HG02588 (cell line): Measurements from ENCODE around the gene DOHH.

Experiments
- ATAC-seq: cut with Tn5 transposase; IDR thresholded peaks from one replicate; pipeline ENCODE4 v1.9.1; 2021; ENCODE audit warnings: mild to moderate bottlenecking, moderate library complexity; ENCODE audit not compliant: unreplicated experiment

The DOHH gene

DNA sequence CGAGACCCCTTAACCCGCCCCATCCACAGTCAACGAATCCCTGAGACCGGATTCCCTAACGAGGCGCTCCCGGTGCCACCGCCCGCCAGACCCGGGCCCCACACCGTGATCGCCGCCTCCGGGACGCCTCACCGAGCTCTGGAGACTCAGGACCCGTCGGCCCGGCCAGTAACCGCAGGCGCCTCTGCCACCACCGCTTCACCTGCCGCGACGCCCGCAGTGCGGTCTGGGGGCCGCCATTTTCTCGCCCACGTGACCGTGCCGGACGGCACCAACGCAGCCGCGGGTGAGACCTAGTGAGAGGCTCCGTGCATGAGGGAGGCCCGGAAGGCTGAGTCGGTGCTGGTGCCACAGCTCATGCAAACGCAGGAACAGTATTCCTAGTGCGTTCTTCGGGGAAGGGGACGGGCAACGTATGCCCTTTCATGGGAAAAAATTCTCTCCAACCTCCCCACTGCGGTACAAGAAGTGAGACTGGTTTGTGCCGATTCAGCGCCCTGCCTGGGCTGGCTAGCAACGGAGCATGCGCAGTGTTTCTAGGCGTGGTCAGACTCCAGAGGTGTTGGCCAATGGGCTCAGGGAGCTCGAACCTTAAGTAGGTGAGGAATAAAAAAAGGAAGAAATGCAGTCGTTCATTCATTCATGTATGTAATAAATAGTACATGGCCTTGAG, at the start of gene DOHH:
DOHH (minus strand) TSS at position 246 of the 673 bp plus-strand sequence. CDS start 3,860 bp downstream, outside the sequence.
- ATAC-seq = peak; percentile 82

DNA sequence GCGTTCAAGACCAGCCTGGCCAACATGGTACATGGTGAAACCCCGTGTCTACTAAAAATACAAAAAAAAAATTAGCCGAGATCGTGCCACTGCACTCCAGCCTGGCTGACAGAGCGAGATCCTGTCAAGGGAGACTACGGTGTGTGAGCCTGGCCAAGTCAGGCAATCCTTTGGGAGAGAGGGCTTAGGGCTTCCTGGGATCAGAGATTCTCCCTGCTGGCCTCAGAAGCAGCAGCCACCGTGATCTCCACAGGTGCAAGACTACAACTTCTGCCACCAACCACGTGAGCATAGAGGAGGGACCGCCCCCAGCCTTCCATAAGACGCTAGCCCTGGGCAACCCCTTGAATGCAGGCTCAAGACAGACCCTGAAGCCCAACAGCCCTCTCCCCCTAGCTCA, 49.3 kb upstream of the DOHH start:
- no peak for ATAC-seq

DNA sequence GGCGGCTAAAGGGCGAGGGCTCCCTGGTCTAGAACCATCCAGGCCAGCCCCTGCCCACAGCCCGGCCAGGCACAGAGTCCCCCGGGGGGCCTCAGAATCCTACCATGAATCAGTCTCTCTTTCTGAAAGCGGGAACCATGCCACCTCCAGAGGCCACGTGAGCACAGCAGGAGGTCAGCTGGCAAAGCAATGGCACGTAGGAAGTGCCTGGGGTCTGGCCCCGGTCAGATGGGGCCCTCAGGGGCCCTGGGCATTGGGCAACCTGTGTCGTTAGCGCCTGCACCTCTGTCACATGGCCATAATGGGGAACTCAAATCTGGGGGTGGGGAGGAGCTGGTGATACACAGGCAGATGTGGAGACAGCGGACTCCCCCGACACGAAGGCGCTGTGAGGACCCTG, 48.1 kb upstream of the DOHH start:
- no peak for ATAC-seq

DNA sequence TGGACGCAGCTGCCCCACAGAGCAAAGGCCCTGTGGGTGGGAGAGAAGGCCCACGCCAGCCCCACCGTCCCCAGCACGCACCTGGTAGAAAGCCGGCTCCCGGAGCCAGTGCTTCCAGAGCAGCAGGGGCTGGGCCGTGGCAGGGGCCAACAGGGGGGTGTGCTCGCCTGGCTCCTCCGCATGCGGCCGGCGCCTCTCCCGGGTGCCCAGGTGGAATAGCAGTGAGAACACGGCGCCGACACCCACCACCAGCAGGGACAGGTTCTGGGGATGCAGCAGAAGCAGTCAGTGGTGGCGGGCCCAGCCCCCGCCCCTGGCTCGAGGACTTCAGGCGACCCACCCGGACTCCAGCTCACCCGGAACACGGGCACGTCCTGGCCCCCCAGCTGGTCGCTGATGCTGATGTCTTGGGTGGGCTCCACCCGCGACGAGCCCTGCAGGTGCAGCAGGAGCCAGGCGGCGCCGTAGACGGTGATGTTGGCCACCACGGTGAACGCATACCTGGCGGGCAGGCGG, 47.4 kb upstream of the DOHH start:
- no peak for ATAC-seq

DNA sequence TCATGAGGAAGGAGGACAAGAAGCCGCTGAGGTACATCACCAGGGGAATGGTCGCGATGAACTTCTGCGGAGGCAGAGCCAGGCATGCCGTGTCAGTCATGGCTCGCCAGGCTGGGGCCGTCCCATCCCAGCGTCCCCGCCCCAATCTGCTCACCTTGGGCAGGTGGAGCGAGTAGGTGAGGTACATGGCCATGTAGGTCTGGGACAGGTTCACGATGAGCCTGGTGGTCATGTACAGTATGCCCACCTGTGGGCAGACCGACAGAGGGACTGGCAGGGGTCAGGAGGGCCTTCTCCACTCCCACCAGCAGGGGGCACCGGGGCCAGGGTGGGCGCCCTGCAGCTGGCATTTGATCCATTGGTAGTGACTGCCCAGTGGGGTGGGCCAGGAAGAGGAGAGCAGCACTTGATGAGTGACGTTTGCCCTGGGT, 46.8 kb upstream of the DOHH start:
- no peak for ATAC-seq

DNA sequence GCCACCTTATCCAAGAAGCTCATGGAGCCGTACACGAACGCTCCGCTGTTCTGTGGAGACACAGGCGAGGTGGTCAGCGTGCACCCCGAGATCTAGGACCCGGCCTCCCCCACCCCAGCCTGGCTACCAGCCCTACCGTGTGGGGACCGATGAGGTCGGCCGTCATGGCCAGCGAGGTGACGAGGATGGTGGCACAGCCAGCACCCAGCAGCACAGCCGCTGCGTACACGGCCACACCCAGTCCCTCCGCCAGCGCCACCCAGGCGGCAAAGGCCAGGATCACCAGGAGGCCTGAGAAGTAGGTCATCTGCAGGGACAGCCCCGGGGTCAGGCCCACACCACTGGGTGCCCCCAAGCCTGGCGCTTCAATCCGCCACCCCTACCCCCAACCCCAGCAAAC, 45.6 kb upstream of the DOHH start:
- no peak for ATAC-seq

GRCh38 chr19:3545669-3546034, 45.2 kb upstream of the DOHH start:
- no peak for ATAC-seq

GRCh38 chr19:3544742-3545668, 44.5 kb upstream of the DOHH start:
- no peak for ATAC-seq

DNA sequence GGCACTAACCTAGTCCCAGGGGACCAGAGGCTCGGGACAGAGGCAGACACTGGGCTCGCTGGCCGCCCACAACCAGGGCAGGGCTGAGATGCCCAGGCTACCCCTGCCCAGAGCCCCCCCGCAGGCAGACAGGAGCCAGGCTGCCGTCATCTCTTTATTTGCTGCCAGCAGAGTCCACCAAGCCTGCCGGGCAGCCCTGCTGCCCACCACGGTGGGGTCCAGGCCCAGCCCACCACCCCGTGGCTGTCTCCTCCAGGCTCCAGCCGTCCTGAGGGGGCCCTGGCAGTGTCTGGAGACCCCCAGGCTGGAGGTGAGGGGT, 43.5 kb upstream of the DOHH start:
- ATAC-seq = no peak

- no peak for ATAC-seq
Measured at GRCh38 chr19:3543150-3544057, 42.9 kb upstream of the DOHH start.

- ATAC-seq = no peak
Measured at GRCh38 chr19:3539756-3540118, 39.3 kb upstream of the DOHH start.

DNA sequence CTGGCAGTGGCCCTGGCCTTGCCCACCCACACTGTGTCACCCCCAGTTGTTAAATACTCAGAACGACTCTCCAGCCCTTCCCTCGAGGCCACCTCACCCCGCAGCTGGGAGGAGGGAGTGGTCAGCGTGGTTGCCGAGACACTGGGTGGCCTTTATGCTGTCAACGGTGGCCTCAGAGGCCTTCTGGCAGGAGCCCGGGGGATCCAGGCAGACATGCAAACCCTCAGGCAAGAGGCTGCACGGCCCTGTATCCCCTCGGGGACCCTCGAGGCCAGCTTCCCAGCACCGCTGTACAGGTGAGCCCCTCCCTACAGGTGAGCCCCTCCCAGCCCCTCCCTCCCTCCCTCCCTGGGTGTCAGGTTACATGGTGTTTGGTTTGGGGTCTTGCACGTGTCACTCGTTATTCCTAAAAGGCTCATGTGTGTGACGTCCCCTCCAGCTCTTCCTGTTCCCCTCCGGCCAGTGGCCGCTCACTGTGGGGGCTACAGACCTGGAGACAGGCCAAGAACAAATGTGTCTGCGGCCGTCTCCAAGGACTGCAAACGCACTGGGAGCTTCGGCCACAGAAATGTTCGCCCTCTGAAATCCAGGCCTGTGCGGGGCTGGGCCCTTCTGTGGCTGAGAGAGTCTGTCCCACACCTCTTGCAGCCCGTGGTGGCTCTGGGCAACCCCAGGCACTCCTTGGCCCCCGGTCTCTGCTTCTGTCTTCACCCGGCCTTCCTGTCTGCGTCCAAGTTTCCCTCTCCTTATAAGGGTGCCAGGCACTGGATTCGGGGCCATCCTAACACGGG, 38.7 kb upstream of the DOHH start, which contains the start of gene TEKTIP1:
TEKTIP1 (plus strand) TSS at position 210 of the 791 bp plus-strand sequence; CDS start at position 214, 4 bp downstream.
- ATAC-seq = no peak

DNA sequence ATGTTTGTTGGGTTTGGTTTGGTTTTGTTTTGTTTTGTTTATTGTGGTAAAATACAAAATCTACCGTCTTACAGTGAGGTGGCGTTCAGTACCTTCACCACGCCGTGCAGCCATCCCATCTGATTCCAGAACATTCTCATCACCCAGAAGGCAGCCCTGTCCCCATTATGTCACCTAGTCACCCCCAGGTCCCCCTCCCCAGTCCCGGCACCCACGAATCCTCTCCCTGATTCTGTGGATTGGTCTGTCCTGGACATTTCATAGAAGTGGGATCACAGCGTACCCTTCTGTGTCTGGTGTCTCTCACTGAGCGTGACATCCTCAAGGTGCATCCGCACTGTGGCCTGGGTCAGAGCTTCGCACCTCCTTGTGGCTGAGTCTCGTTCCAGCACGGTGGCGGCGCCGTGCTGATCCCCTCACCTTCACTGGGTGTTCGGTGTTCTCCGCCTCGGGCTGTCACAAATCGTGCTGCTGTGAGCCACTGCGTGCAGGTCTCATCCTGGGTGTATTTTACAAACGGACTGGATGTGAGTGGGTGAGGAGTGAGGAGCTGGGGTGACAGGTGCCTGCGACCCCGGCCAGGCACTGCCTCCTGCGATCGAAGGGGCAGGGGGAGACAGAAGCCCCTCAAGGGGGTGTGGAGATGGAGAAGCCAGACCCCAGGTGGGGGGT, 37.9 kb upstream of the DOHH start:
- no peak for ATAC-seq

- no peak for ATAC-seq
Measured at GRCh38 chr19:3537438-3538240, 37.2 kb upstream of the DOHH start.

GRCh38 chr19:3537101-3537437, 36.6 kb upstream of the DOHH start:
- ATAC-seq = no peak

DNA sequence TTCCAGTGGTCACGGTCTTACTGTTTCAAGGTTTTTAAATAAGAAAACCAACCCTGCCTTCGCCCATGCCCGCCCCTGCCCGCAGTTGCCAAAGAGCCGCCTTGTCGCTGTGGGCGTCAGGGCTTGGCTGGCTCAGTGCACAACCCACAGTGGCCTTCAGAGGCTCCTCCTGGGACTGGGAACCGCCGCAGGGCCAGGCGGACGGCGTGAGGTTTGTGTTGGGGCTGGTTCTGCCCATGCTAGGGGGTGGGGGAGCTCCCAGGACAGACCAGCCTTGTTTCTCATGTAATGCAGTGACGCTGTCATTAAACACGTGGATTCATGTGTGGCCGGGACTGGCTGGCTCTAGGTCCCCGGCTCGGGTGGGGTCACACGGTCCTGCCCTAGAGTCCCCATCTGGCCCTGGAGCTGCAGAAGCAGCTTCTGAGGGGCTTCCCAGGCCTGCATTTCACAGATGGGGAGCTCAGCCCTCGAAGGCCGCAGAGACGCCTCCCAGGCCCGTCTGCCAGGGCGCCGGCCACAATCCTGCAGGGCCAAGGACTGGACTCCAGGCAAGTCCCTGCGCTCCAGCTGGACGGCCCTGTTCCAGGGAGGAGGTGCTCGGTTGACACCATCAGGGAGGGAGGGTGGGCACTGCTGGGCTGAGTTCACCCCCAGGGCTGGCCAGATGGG, 36.1 kb upstream of the DOHH start:
- ATAC-seq = no peak

DNA sequence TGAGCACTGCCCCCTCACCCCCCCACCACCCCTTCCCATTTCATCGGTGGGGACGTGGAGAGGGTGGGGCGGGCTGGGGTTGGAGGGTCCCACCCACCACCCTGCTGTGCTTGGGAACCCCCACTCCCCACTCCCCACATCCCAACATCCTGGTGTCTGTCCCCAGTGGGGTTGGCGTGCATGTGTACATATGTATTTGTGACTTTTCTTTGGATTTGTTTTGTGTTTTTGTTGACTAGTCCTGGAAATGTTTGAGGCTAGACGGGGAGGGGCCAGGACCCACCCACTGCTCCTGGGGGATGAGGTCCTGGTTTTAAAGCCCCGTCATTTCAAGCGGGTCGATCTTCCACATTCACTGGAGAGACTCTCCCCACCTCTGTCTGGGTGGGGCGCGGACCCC, 35.5 kb upstream of the DOHH start:
- no peak for ATAC-seq

- no peak for ATAC-seq
Measured at GRCh38 chr19:3535563-3535965, 35.1 kb upstream of the DOHH start.

DNA sequence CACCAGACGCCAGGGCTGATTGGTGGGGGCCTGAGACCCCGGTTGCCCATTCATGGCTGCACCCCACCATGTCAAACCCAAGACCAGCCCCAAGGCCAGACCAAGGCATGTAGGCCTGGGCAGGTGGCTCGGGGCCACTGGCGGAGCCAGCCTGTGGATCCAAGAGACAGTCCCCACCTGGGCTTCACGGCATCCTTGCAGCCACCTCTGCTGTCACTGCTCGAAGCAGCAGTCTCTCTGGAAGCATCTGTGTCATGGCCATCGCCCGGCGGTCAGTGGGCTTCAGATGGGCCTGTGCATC, 34.7 kb upstream of the DOHH start:
- ATAC-seq = no peak
